ENCODE data around the gene TRIB2.
A peak's percentile ranks its signal among the peaks of the same experiment; 100 is the strongest.

Gene TRIB2

DNA sequence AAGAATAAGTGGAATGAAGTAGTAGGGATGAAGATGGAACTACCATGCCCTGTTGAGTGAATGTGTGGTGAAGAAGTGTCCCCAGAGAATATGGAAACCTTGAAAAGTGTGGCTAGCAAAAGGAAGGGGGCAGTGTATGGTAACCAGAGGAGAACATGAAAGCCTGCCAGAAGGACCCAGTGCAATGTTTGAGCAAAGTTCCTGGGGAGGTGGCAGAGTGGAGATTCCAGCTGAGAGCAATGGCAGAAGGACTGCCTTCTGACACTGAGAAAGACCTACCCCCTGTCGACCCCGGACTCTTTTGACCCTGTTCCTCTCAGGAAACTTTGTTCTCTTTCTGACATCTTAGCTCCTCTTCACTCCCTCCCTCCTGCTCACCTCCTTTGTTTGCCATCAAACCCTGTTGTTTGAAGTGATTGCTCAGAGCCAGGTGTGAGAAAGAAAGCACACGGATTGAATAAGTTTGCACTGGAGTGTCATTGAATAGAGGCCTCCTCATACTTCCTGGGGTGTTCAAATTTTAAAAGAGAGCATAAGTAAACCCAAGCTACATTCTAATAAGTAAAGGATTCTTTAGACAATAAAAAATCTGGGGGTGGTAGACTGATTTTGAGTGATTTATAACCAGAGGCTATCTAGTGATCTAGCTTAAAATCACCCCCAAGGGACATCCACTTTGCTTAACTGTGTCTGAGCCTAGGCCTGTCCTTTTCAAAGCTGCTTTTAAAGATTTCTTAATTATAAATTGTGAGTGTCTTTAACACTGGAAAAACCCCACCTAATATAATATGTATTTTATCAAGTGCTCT, 57.1 kb downstream of the TRIB2 start:
- no peaks in the 10 kb centered on the region for H3K9me3 ChIP-seq (ENCODE audit: control insufficient read depth in 2 of 2, low read length in 2 of 2)
- no peak overlapping the region for H3K4me3 ChIP-seq (ENCODE audit: low read length in 2 of 2)
- H3K27me3 ChIP-seq (ENCODE audit: control insufficient read depth in 2 of 2, insufficient read depth in 2 of 2, low read length in 2 of 2), result no peaks in the 10 kb centered on the region
- no peaks in the 10 kb centered on the region for H3K36me3 ChIP-seq (ENCODE audit: control insufficient read depth in 2 of 2, insufficient read depth in 2 of 2, low read length in 2 of 2)
- no peak overlapping the region for H3K9ac ChIP-seq (ENCODE audit: low read depth in 1 of 2, low read length in 2 of 2)
- no peak overlapping the region for H3K27ac ChIP-seq (ENCODE audit: low read depth in 2 of 2, low read length in 2 of 2)
- no peaks in the 10 kb centered on the region for H3K4me1 ChIP-seq (ENCODE audit: control insufficient read depth in 2 of 2, insufficient read depth in 2 of 2, low read length in 2 of 2)

DNA sequence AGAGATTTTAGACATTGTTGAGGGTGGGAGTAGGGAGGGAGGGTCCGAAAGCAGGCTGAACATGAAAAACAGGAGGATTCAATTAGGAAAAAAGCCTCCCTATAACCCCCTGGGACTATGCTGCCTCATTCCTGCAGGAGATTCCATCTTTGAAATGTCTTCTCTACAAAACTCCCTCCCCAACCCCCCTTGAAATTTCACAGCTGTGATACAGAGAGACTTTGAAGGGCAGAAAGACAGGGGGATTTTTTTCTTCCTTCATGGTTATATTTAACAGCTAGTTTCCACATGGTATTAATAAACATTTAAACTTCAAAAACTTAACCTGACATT, 57.6 kb downstream of the TRIB2 start:
- Histone ChIP-seq H3K4me1 (ENCODE audit: control insufficient read depth in 2 of 2, insufficient read depth in 2 of 2, low read length in 2 of 2) (no peaks in the 10 kb centered on the region), H3K4me3 (ENCODE audit: low read length in 2 of 2) (no peak overlapping the region), H3K27me3 (ENCODE audit: control insufficient read depth in 2 of 2, insufficient read depth in 2 of 2, low read length in 2 of 2) (no peaks in the 10 kb centered on the region), H3K27ac (ENCODE audit: low read depth in 2 of 2, low read length in 2 of 2) (no peak overlapping the region), H3K9me3 (ENCODE audit: control insufficient read depth in 2 of 2, low read length in 2 of 2) (no peaks in the 10 kb centered on the region), H3K36me3 (ENCODE audit: control insufficient read depth in 2 of 2, insufficient read depth in 2 of 2, low read length in 2 of 2) (no peaks in the 10 kb centered on the region), H3K9ac (ENCODE audit: low read depth in 1 of 2, low read length in 2 of 2) (no peak overlapping the region)

DNA sequence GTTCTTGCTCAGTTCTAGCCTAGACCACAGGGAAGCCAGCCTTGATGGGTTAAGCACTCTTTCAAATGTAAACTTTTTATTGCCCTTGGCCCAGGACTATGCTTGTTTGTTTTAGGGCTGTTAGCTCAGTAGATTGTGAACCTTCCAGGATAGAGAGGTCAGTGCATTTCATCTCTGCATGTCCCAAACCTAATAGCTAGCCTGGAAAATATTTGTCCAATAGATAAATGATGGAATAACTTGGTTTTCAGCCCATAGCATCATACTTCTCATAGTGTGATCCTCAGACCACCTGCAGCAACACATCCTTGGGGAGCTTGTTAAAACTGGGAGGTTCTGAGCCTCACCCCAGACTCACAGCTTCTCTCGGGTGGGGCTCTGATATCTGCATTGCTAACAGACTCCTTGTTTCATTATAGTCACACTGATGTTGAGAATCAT, 59.8 kb downstream of the TRIB2 start:
- no peaks in the 10 kb centered on the region for H3K27me3 ChIP-seq (ENCODE audit: control insufficient read depth in 2 of 2, insufficient read depth in 2 of 2, low read length in 2 of 2)
- H3K4me1 ChIP-seq (ENCODE audit: control insufficient read depth in 2 of 2, insufficient read depth in 2 of 2, low read length in 2 of 2), result no peaks in the 10 kb centered on the region
- no peaks in the 10 kb centered on the region for H3K36me3 ChIP-seq (ENCODE audit: control insufficient read depth in 2 of 2, insufficient read depth in 2 of 2, low read length in 2 of 2)
- no peak overlapping the region for H3K27ac ChIP-seq (ENCODE audit: low read depth in 2 of 2, low read length in 2 of 2)
- no peak overlapping the region for H3K4me3 ChIP-seq (ENCODE audit: low read length in 2 of 2)
- no peaks in the 10 kb centered on the region for H3K9me3 ChIP-seq (ENCODE audit: control insufficient read depth in 2 of 2, low read length in 2 of 2)
- no peak overlapping the region for H3K9ac ChIP-seq (ENCODE audit: low read depth in 1 of 2, low read length in 2 of 2)

DNA sequence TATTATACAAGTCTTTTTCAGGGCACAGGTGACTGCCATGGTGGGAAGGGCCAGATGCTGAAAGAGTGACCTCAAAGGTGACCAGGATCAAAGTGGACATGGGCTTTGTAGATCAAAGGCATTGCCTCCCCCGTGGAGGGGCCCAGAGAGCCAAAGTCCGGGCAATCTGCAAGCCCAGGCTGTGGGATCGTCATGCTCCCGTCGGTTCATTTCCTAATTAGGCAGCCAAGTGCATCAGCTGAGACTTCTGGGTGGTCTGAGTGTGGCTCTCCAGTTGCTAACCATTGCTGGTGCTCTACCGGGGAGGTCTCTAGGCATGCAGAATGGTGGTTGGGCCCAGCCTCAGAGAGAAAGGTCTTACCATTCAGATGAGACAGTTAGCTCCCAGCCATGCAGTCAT, 61.6 kb downstream of the TRIB2 start:
- Histone ChIP-seq H3K9me3 (ENCODE audit: control insufficient read depth in 2 of 2, low read length in 2 of 2) (no peaks in the 10 kb centered on the region), H3K4me3 (ENCODE audit: low read length in 2 of 2) (no peak overlapping the region), H3K27ac (ENCODE audit: low read depth in 2 of 2, low read length in 2 of 2) (no peak overlapping the region), H3K9ac (ENCODE audit: low read depth in 1 of 2, low read length in 2 of 2) (no peak overlapping the region), H3K36me3 (ENCODE audit: control insufficient read depth in 2 of 2, insufficient read depth in 2 of 2, low read length in 2 of 2) (no peaks in the 10 kb centered on the region), H3K27me3 (ENCODE audit: control insufficient read depth in 2 of 2, insufficient read depth in 2 of 2, low read length in 2 of 2) (no peaks in the 10 kb centered on the region), H3K4me1 (ENCODE audit: control insufficient read depth in 2 of 2, insufficient read depth in 2 of 2, low read length in 2 of 2) (no peaks in the 10 kb centered on the region)

DNA sequence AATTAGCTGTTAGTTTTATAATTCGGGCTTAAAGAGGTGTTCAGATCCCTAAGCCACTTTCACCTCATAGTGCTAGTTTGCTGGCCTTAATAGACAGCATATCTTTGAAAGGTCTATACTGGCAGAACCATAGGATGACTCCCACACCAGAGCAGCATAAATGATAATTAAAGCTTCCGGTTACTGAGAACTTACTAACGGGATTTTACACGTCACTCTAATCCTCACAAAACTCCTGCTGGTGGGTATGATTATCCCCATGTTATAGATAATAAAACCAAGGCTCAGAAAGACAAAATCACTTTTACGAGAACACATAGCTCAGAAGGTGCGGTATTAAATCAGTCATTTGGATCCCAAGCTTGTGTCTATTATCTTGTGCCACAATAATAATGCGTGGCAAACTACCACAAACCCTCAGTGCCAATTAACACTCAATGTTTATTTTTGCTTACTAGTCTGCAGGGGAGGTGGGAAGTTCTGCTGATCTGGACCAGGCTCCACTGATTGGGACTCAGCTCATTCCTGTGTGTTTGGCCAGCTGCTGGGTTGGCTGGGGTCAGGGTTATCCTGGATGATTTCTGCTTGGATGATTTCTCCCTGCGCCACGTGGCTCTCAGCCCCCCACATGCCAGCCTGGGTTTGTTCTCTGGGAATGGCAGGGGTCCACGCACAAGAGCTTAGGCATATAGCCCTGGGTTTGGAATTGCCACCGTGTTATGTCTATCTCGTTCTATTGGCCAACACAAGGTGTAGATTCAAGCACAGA, 62.3 kb downstream of the TRIB2 start:
- Histone ChIP-seq H3K4me3 (ENCODE audit: low read length in 2 of 2) (no peak overlapping the region), H3K4me1 (ENCODE audit: control insufficient read depth in 2 of 2, insufficient read depth in 2 of 2, low read length in 2 of 2) (no peaks in the 10 kb centered on the region), H3K9me3 (ENCODE audit: control insufficient read depth in 2 of 2, low read length in 2 of 2) (no peaks in the 10 kb centered on the region), H3K27me3 (ENCODE audit: control insufficient read depth in 2 of 2, insufficient read depth in 2 of 2, low read length in 2 of 2) (no peaks in the 10 kb centered on the region), H3K36me3 (ENCODE audit: control insufficient read depth in 2 of 2, insufficient read depth in 2 of 2, low read length in 2 of 2) (no peaks in the 10 kb centered on the region), H3K27ac (ENCODE audit: low read depth in 2 of 2, low read length in 2 of 2) (no peak overlapping the region), H3K9ac (ENCODE audit: low read depth in 1 of 2, low read length in 2 of 2) (no peak overlapping the region)

DNA sequence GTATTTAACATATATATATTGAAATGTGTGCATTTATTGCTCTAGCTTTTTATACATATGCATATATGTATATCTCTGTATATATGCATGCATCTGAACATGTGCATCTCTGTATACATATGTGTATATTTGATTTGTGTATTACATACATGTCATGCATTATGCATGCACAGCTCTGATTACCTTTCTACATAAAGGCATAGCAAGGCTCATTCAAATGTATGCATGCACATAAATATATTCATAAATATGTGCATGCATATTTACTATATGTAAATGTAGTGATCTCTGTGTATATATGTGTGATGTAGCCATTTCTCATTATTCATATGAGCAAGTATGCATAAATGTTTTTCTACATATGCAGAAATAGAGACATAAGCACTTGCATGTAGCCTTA, 64.6 kb downstream of the TRIB2 start:
- no peak overlapping the region for H3K9ac ChIP-seq (ENCODE audit: low read depth in 1 of 2, low read length in 2 of 2)
- H3K36me3 ChIP-seq (ENCODE audit: control insufficient read depth in 2 of 2, insufficient read depth in 2 of 2, low read length in 2 of 2), result no peaks in the 10 kb centered on the region
- no peaks in the 10 kb centered on the region for H3K4me1 ChIP-seq (ENCODE audit: control insufficient read depth in 2 of 2, insufficient read depth in 2 of 2, low read length in 2 of 2)
- no peak overlapping the region for H3K4me3 ChIP-seq (ENCODE audit: low read length in 2 of 2)
- no peaks in the 10 kb centered on the region for H3K27me3 ChIP-seq (ENCODE audit: control insufficient read depth in 2 of 2, insufficient read depth in 2 of 2, low read length in 2 of 2)
- H3K9me3 ChIP-seq (ENCODE audit: control insufficient read depth in 2 of 2, low read length in 2 of 2), result no peaks in the 10 kb centered on the region
- no peak overlapping the region for H3K27ac ChIP-seq (ENCODE audit: low read depth in 2 of 2, low read length in 2 of 2)

DNA sequence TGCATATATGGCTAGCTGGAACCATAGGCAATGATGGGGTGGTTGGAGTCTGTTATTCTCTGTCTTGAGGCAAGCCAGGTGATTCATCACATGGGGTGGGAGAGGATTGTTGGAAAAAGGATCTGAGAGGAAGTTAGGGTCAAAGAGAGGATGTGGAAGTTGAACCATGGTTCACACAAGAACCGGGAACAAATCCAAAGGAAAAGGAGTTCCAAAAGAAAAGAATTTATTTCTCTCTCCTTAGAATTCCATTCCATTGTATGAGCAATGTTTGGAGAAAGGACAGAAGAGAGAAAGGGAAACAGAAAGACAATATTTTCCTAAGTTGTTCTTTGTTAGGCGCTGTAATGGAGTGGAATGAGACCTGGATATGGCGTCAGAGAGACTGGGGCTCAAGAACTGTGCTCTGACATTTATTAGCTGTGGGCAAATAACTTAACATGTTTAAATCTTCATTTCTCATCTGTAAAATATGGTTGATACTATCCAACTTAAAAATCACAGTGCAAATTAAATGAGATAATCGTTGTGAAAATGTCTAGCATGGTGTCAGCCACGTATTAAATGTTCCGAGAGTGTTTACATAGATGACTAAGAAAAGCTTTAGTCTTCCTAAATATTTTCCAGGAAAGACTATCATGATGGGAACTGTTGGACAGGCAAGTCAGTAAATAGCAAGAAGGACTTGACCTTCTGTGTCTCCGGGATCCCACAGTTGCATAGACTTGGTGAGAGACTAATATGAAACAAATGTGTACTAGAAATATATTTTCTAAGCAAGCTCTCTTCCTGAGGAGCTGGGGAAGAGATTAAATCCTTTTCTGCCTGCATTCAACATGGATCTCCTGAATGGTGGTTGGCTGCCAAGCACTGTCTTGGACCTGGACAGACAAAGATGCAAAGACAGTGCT, 71.4 kb downstream of the TRIB2 start:
- Histone ChIP-seq H3K27ac (ENCODE audit: low read depth in 2 of 2, low read length in 2 of 2) (peak overlapping the region; percentile 24 to 56), H3K27me3 (ENCODE audit: control insufficient read depth in 2 of 2, insufficient read depth in 2 of 2, low read length in 2 of 2) (no peaks in the 10 kb centered on the region), H3K4me3 (ENCODE audit: low read length in 2 of 2) (no peak overlapping the region), H3K9me3 (ENCODE audit: control insufficient read depth in 2 of 2, low read length in 2 of 2) (no peaks in the 10 kb centered on the region), H3K9ac (ENCODE audit: low read depth in 1 of 2, low read length in 2 of 2) (no peak overlapping the region), H3K4me1 (ENCODE audit: control insufficient read depth in 2 of 2, insufficient read depth in 2 of 2, low read length in 2 of 2) (no peaks in the 10 kb centered on the region), H3K36me3 (ENCODE audit: control insufficient read depth in 2 of 2, insufficient read depth in 2 of 2, low read length in 2 of 2) (no peaks in the 10 kb centered on the region)

DNA sequence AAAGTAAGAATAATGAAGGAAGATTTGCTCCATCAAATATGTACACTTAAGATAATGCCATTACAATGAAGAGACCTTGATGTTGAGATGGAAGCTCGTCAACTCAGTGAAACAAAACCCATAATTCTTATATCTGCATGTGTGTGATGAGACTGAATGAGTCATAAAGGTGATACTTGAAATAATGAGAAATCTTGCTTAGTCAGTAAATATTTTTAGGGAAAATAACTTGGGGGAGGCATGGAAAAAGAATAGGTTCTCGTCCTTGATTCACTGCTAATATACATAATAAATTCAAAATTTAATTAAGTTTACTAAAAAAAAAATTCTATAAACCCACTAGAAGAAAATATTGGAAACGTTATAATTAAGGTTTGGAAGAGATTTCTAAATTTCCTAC, 75.2 kb downstream of the TRIB2 start:
- no peak overlapping the region for H3K4me3 ChIP-seq (ENCODE audit: low read length in 2 of 2)
- H3K27ac ChIP-seq (ENCODE audit: low read depth in 2 of 2, low read length in 2 of 2), result no peak overlapping the region
- no peak overlapping the region for H3K9ac ChIP-seq (ENCODE audit: low read depth in 1 of 2, low read length in 2 of 2)
- H3K9me3 ChIP-seq (ENCODE audit: control insufficient read depth in 2 of 2, low read length in 2 of 2), result no peaks in the 10 kb centered on the region
- no peaks in the 10 kb centered on the region for H3K36me3 ChIP-seq (ENCODE audit: control insufficient read depth in 2 of 2, insufficient read depth in 2 of 2, low read length in 2 of 2)
- H3K27me3 ChIP-seq (ENCODE audit: control insufficient read depth in 2 of 2, insufficient read depth in 2 of 2, low read length in 2 of 2), result no peaks in the 10 kb centered on the region
- H3K4me1 ChIP-seq (ENCODE audit: control insufficient read depth in 2 of 2, insufficient read depth in 2 of 2, low read length in 2 of 2), result no peaks in the 10 kb centered on the region

Measured in mucosa of rectum (tissue), 2 donors.